Measurements from ENCODE around the gene DUS1L.

Gene DUS1L

GRCh38 chr17:82059272-82060000 lies 6.2 kb downstream of the DUS1L start:
- peak overlapping the region; percentile 87 for H3K27ac ChIP-seq
- TF ChIP-seq ZFX (IDR thresholded peaks at IDR 0.05; ENCODE audit: borderline replicate concordance) (no peak), CTCF (IDR thresholded peaks at IDR 0.05) (no peak)

GRCh38 chr17:82058855-82059249 lies 6.8 kb downstream of the DUS1L start:
- H3K27ac ChIP-seq, result peak overlapping the region; percentile 87
- TF ChIP-seq ZFX (IDR thresholded peaks at IDR 0.05; ENCODE audit: borderline replicate concordance), result no peak
- no peak for TF ChIP-seq CTCF (IDR thresholded peaks at IDR 0.05)

- TF ChIP-seq CTCF (IDR thresholded peaks at IDR 0.05) (no peak), ZFX (IDR thresholded peaks at IDR 0.05; ENCODE audit: borderline replicate concordance) (no peak)
- peak overlapping the region; percentile 87 for H3K27ac ChIP-seq
These were observed 7.3 kb downstream of the DUS1L start for GRCh38 chr17:82058230-82058854.

- peak overlapping the region; percentile 87 for H3K27ac ChIP-seq
- no peak for TF ChIP-seq ZFX (IDR thresholded peaks at IDR 0.05; ENCODE audit: borderline replicate concordance)
- no peak for TF ChIP-seq CTCF (IDR thresholded peaks at IDR 0.05)
These were observed 8.6 kb downstream of the DUS1L start for GRCh38 chr17:82056729-82057621.

GRCh38 chr17:82055965-82056728 lies 9.5 kb downstream of the DUS1L start:
- TF ChIP-seq CTCF (IDR thresholded peaks at IDR 0.05) (no peak), ZFX (IDR thresholded peaks at IDR 0.05; ENCODE audit: borderline replicate concordance) (no peak)
- peak overlapping the region; percentile 87 for H3K27ac ChIP-seq

- TF ChIP-seq CTCF (IDR thresholded peaks at IDR 0.05), result no peak
- no peak for TF ChIP-seq ZFX (IDR thresholded peaks at IDR 0.05; ENCODE audit: borderline replicate concordance)
These were observed 10.3 kb downstream of the DUS1L start for GRCh38 chr17:82055023-82055964.

More at GRCh38 chr17:82055023-82055964, 10.3 kb downstream of the DUS1L start:
- H3K27ac ChIP-seq, result peak overlapping the region; percentile 87; the same call in 1 of the 2 replicates

All from 22Rv1 (cell line).